Measurements from ENCODE around the gene CLIC4. TPM values are rescaled to one million over a fixed set of nuclear protein-coding genes. Genes with fewer than 3 reads are reported as not detected.

CLIC4 gene
- total RNA-seq, 3 donors from 2014 or later (not counting 1 experiment from before 2014, with no cell fraction given), result 3.8 to 11.5 (median 5.0) TPM

DNA sequence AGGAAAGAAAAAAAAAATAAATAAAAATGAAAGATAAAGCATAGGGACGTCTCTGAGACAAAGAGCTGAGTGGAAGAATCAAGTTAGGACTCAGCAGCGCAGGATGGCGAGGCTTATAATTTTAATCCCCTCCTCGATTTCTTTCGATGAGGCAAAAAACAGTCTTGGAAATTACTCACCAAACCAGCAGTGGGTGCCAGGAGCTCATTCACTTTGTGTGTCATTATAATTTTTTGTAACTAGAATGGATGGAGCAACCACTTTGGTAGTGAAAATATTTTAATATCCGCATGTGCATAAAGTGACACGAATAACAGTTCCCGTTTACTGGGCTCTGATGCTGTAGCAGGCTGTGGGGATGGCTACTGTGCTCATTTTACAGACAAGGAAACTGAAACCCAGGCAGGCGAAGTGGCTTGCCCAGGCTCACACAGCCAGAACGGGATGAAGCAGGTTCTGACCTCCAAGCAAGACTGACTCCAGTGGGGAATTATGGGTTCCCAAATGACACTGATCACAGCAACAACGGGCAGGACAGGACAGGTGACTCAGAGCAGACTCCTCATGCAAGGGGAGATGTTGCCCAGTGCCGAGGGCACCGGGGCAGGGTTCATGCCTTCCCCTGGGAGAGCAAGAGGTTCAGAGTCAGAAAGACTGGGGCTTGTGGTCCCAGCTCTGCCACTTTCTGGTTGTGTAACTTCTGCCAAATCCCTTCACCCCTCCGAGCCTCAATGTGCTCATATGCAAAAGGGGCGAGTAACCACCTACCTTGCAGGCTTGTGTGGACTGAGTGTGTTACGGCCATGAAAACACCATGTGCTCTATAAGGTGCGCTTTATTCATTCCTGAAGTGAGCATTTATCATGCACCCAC, 121.2 kb downstream of the CLIC4 start:
- peaks cover 66 to 69% of the 10 kb centered on the region in 2 donors for H3K4me1 Mint-ChIP-seq
- TF ChIP-seq, protein P1, sequence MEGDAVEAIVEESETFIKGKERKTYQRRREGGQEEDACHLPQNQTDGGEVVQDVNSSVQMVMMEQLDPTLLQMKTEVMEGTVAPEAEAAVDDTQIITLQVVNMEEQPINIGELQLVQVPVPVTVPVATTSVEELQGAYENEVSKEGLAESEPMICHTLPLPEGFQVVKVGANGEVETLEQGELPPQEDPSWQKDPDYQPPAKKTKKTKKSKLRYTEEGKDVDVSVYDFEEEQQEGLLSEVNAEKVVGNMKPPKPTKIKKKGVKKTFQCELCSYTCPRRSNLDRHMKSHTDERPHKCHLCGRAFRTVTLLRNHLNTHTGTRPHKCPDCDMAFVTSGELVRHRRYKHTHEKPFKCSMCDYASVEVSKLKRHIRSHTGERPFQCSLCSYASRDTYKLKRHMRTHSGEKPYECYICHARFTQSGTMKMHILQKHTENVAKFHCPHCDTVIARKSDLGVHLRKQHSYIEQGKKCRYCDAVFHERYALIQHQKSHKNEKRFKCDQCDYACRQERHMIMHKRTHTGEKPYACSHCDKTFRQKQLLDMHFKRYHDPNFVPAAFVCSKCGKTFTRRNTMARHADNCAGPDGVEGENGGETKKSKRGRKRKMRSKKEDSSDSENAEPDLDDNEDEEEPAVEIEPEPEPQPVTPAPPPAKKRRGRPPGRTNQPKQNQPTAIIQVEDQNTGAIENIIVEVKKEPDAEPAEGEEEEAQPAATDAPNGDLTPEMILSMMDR (IDR thresholded peaks at IDR 0.05), result no peak
- peak in 1 of 2 donors; percentile 10 for DNase-seq

DNA sequence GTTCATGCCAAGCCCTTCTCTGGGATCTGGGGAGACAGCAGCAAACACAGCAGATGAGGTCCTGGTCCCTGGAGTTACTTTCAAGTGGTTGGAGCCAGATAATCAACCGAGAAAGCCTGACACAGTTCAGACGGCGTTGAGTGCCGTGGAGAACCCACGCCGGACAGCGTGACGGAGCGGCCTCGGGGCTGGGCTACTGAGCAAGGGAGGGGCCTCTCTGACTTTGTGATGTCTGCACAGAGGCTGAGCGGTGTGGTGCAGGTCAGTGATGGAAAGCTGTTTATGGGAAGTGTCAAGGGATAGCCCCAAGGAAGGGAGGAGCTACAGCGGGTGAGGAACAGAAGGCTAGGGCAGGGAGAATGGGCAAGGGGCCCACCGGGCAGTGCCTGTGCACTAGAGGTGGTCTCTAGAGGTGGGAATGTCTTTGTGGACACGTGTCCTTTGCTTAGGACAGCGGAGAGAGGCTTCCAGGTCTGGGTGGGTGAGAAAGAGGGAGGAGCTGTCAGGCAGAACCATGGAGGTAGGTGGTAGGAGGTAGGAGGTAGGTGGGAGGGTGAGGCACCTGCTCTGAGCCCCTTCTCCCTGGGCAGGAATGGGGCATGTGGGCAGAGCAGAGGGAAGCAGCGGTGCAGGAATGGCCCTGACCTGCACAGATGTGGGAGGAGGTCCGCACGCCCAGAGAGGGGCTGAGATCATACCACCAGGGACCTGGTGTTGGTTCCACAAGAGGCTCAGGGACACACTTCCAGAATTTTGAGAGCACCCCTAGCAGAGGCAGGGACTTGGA, 122.0 kb downstream of the CLIC4 start:
- H3K36me3 Mint-ChIP-seq, result peaks cover 8% of the 10 kb centered on the region
- H3K27me3 Mint-ChIP-seq (ENCODE audit: low read depth in 2 of 2), result no peaks in the 10 kb centered on the region
- H3K27ac ChIP-seq (ENCODE audit: low read length), result no peak overlapping the region
- no peaks in the 10 kb centered on the region for H3K27me3 ChIP-seq (ENCODE audit: control insufficient read depth, insufficient read depth, low read length)
- no peaks in the 10 kb centered on the region for H3K9me3 ChIP-seq (ENCODE audit: control insufficient read depth, insufficient read depth, low read length)
- DNase-seq (peak in 1 of 2 donors; percentile 10), ATAC-seq (no peak)
- peaks cover 66% of the 10 kb centered on the region for H3K4me1 ChIP-seq (ENCODE audit: control insufficient read depth, insufficient read depth, low read length)
- H3K4me1 Mint-ChIP-seq, result peaks cover 67 to 69% of the 10 kb centered on the region in 2 donors
- H3K27ac Mint-ChIP-seq, result peak overlapping the region in 1 of 2 donors; percentile 54
- 90% methylated on average over 18 of the region's 18 CpGs for WGBS (ENCODE audit: insufficient coverage)
- intact Hi-C loops (cut with micrococcal nuclease), result no loop called here
- peaks cover 16% of the 10 kb centered on the region for H3K36me3 ChIP-seq (ENCODE audit: control insufficient read depth, insufficient read depth, low read length)
- TF ChIP-seq, protein P1 (IDR thresholded peaks at IDR 0.05), result no peak
- no peaks in the 10 kb centered on the region for H3K9me3 Mint-ChIP-seq
- no peak overlapping the region for H3K4me3 Mint-ChIP-seq
- H3K4me3 ChIP-seq (ENCODE audit: low read length), result no peak overlapping the region

More for the DNA sequence above, 121.2 kb downstream of the CLIC4 start:
- peak overlapping the region in 1 of 2 donors; percentile 54 for H3K27ac Mint-ChIP-seq
- Histone ChIP-seq H3K27me3 (ENCODE audit: control insufficient read depth, insufficient read depth, low read length) (no peaks in the 10 kb centered on the region), H3K36me3 (ENCODE audit: control insufficient read depth, insufficient read depth, low read length) (peaks cover 16% of the 10 kb centered on the region), H3K4me1 (ENCODE audit: control insufficient read depth, insufficient read depth, low read length) (peaks cover 66% of the 10 kb centered on the region), H3K9me3 (ENCODE audit: control insufficient read depth, insufficient read depth, low read length) (no peaks in the 10 kb centered on the region), H3K27ac (ENCODE audit: low read length) (no peak overlapping the region), H3K4me3 (ENCODE audit: low read length) (no peak overlapping the region)
- H3K9me3 Mint-ChIP-seq, result no peaks in the 10 kb centered on the region
- ATAC-seq, result no peak
- H3K27me3 Mint-ChIP-seq (ENCODE audit: low read depth in 2 of 2), result no peaks in the 10 kb centered on the region
- 84% methylated on average over 17 of the region's 17 CpGs for WGBS (ENCODE audit: insufficient coverage)
- no peak overlapping the region for H3K4me3 Mint-ChIP-seq
- peaks cover 8% of the 10 kb centered on the region for H3K36me3 Mint-ChIP-seq
- intact Hi-C loops (cut with micrococcal nuclease), result no loop called here

DNA sequence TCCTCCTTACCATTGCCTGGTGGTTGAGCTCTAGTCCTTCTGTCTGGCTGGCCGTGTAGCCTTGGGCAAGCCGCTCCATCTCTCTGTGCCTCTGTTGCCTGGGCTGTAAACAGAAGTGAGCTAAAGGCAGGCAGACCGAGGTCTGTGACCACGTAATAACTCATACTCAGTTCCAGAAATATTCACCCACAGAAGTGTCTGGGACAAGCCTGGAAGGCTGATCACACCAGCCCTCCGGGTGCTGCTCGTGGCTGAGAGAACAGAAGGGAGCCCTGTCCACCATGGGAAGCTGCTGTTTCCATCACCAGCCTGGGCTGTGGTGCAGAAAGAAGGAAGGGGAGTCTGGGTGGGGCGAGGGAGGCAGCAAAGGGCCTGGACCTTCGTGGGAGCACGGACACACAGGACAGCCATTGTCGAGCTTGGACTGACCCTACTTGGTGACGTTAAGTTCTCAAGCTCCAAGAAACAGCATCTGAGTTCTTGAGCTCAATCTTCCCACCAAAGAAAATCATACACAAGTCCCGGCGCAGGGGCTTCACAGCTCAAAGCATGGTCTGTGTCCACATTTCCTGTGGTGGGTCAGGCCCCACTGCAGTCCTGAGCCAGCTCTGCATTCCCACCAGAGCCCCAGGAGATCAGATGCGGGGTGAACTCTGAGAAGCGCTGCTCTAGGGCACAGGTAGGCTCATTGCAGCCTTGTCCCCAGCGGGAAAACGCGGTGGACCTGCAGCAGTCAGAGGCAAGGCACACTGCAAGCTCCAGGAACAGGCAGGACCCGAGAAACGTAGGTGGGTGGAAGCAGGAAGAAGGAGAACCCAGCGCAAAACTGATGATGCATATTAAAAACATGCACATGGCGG, 123.0 kb downstream of the CLIC4 start:
- intact Hi-C loops (cut with micrococcal nuclease), result no loop called here
- no peaks in the 10 kb centered on the region for H3K9me3 ChIP-seq (ENCODE audit: control insufficient read depth, insufficient read depth, low read length)
- H3K4me1 Mint-ChIP-seq, result peaks cover 66 to 69% of the 10 kb centered on the region in 2 donors
- H3K36me3 ChIP-seq (ENCODE audit: control insufficient read depth, insufficient read depth, low read length), result peaks cover 16% of the 10 kb centered on the region
- peaks cover 62% of the 10 kb centered on the region for H3K4me1 ChIP-seq (ENCODE audit: control insufficient read depth, insufficient read depth, low read length)
- H3K9me3 Mint-ChIP-seq, result no peaks in the 10 kb centered on the region
- H3K27ac ChIP-seq (ENCODE audit: low read length), result no peak overlapping the region
- H3K4me3 Mint-ChIP-seq, result peak overlapping the region; percentile 47
- no peak overlapping the region for H3K4me3 ChIP-seq (ENCODE audit: low read length)
- 81% methylated on average over 22 of the region's 22 CpGs for WGBS (ENCODE audit: insufficient coverage)
- peak overlapping the region in 1 of 2 donors; percentile 79 for H3K27ac Mint-ChIP-seq
- H3K27me3 ChIP-seq (ENCODE audit: control insufficient read depth, insufficient read depth, low read length), result no peaks in the 10 kb centered on the region
- TF ChIP-seq, protein P1 (IDR thresholded peaks at IDR 0.05), result no peak
- H3K36me3 Mint-ChIP-seq, result peaks cover 8% of the 10 kb centered on the region
- DNase-seq, result peak in 1 of 2 donors; percentile 10
- ATAC-seq, result no peak
- H3K27me3 Mint-ChIP-seq (ENCODE audit: low read depth in 2 of 2), result no peaks in the 10 kb centered on the region

Measured in natural killer cell (primary cell).